Stomach (tissue), 4 donors: ENCODE results near the gene SH2D3C.

Experiments
- EP300 ChIP-seq: sonication (generic); formaldehyde crosslinking; IDR thresholded peaks from one replicate; pipeline ENCODE4 v1.6.1; 2017; ENCODE audit warnings: antibody characterized with exemption
- POLR2A ChIP-seq, 4 donors: fragments of 450-650 bp; IDR thresholded peaks; one replicate each; pipeline ENCODE4 v1.6.1; 2016; ENCODE audit warnings: antibody characterized with exemption in 4 of 4, control low read depth in 2 of 4, mild to moderate bottlenecking in 1 of 4, moderate library complexity in 1 of 4
- POLR2AphosphoS5 ChIP-seq, 3 donors: sonication (generic); formaldehyde crosslinking; IDR thresholded peaks; one replicate each; pipeline ENCODE4 v1.6.1; 2016; ENCODE audit warnings: antibody characterized with exemption in 3 of 3
- TF ChIP-seq, protein P1 (sequence below), 7 experiments: fragments of 450-650 bp in 4 of 7; fragments of 200-600 bp in 3 of 7; sonication (generic) in 3 of 7; IDR thresholded peaks; one replicate each; pipeline ENCODE4 v1.5.1; 2016 to 2019; ENCODE audit warnings: antibody characterized with exemption in 7 of 7, control low read depth in 2 of 7, mild to moderate bottlenecking in 1 of 7

DNA sequence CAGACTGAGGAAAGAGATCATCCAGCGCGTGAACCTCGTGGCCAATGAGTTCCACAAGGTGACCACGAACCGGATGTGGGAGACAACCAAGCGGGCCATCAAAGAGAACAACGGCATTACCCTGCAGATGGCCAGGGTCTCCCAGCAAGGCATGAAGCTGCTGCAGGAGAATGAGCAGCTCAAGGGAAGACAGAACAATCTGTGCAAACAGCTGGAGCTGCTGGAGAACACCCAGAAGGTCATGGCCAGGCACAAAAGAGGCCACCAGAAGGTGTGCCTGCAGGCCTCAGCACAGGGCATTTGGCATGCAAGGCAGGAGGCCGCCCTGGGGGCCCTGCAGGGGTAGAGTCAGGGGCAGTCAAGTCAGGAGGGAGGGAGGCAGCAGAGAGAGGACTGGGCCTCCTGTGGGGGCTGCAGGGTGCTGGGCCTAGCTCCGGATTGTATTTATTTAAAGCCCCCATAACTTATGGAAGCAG lies 67.2 kb downstream of the SH2D3C start:
- no peak for TF ChIP-seq POLR2A (IDR thresholded peaks at IDR 0.05)
- TF ChIP-seq, protein P1, sequence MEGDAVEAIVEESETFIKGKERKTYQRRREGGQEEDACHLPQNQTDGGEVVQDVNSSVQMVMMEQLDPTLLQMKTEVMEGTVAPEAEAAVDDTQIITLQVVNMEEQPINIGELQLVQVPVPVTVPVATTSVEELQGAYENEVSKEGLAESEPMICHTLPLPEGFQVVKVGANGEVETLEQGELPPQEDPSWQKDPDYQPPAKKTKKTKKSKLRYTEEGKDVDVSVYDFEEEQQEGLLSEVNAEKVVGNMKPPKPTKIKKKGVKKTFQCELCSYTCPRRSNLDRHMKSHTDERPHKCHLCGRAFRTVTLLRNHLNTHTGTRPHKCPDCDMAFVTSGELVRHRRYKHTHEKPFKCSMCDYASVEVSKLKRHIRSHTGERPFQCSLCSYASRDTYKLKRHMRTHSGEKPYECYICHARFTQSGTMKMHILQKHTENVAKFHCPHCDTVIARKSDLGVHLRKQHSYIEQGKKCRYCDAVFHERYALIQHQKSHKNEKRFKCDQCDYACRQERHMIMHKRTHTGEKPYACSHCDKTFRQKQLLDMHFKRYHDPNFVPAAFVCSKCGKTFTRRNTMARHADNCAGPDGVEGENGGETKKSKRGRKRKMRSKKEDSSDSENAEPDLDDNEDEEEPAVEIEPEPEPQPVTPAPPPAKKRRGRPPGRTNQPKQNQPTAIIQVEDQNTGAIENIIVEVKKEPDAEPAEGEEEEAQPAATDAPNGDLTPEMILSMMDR (IDR thresholded peaks at IDR 0.05), result no peak
- TF ChIP-seq EP300, result no peak
- no peak for TF ChIP-seq POLR2AphosphoS5 (IDR thresholded peaks at IDR 0.05)
